Endothelial cell of umbilical vein (primary cell): ENCODE measurements around the gene STK24.

Source experiments
- CTCF ChIP-seq, 2 donors: IDR thresholded peaks; 1 replicate in 1 of 2; 2 replicates in 1 of 2; pipeline ENCODE4 v1.5.1; 2011; ENCODE audit warnings: low read length in 2 of 2, mild to moderate bottlenecking in 2 of 2, moderate library complexity in 2 of 2, control low read depth in 1 of 2, inconsistent platforms in 1 of 2, low read depth in 1 of 2; ENCODE audit not compliant: insufficient read depth in 1 of 2; ENCODE audit errors: extremely low read depth in 1 of 2
- EZH2 ChIP-seq: IDR thresholded peaks from 2 replicates; pipeline ENCODE4 v1.6.1; 2012; ENCODE audit warnings: borderline replicate concordance, low read depth, mild to moderate bottlenecking, moderate library complexity, low read length, inconsistent platforms; ENCODE audit not compliant: severe bottlenecking
- GATA2 ChIP-seq: IDR thresholded peaks from 2 replicates; pipeline ENCODE4 v1.7.0; 2011; ENCODE audit warnings: low read depth, mild to moderate bottlenecking, moderate library complexity, mixed read lengths, low read length; ENCODE audit not compliant: insufficient read length, insufficient read depth
- JUN ChIP-seq: IDR thresholded peaks from 2 replicates; pipeline ENCODE4 v1.6.1; 2011; ENCODE audit warnings: borderline replicate concordance, low read depth; ENCODE audit not compliant: insufficient read length, insufficient read depth
- MYC ChIP-seq: IDR thresholded peaks from one replicate; pipeline ENCODE4 v1.6.1; 2011; ENCODE audit warnings: mild to moderate bottlenecking, low read depth, low read length
- POLR2A ChIP-seq: IDR thresholded peaks from 2 replicates; pipeline ENCODE4 v1.6.1; 2012; ENCODE audit warnings: low read depth, mild to moderate bottlenecking, control low read depth, low read length
- POLR2AphosphoS5 ChIP-seq: IDR thresholded peaks from 2 replicates; pipeline ENCODE4 v1.6.1; 2012; ENCODE audit warnings: low read depth, mild to moderate bottlenecking, control low read depth, low read length, moderate library complexity; ENCODE audit not compliant: insufficient read depth
- TF ChIP-seq, protein P1 (sequence below): IDR thresholded peaks from 2 replicates; pipeline ENCODE4 v1.6.1; 2011; ENCODE audit not compliant: insufficient read depth, insufficient read length

DNA sequence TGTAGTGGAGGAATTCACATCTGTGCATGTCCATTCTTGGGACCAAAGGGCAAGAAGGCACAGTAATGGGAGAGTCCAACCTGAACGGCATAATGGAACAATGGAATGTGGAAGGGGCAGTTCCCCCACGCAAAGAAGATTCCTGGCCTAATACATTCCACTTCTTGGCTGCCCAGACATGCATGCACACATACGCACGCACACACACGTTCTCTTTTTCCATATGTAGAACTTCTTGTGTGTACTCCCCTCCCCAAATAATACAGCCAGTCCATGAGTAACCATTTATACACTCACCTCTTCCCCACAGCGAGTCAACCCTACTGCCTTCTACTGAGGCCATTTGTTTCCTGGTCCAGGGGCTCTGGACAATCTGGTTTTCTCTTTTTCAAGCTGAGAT lies 6.0 kb upstream of the STK24 start:
- TF ChIP-seq POLR2AphosphoS5 (no peak), EZH2 (no peak), CTCF (IDR thresholded peaks at IDR 0.05; ENCODE audit: extremely low read depth in 1 of 2, insufficient read depth in 1 of 2, low read depth in 1 of 2, low read length in 2 of 2) (no peak), POLR2A (no peak), GATA2 (no peak), JUN (no peak), MYC (no peak)
- TF ChIP-seq, protein P1, sequence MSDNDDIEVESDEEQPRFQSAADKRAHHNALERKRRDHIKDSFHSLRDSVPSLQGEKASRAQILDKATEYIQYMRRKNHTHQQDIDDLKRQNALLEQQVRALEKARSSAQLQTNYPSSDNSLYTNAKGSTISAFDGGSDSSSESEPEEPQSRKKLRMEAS = no peak
